ENCODE data around the gene NTRK1.

NTRK1 gene

GRCh38 chr1:156899956-156900718, 39.5 kb downstream of the NTRK1 start:
- H3K27me3 ChIP-seq (replicated peaks; ENCODE audit: control insufficient read depth, insufficient read depth, low read length) = peaks cover 1% of the 10 kb centered on the region; the same call in 1 of the 2 replicates
- H3K4me3 ChIP-seq (replicated peaks; ENCODE audit: low read depth, low read length) = no peak overlapping the region
- TF ChIP-seq, protein P1, sequence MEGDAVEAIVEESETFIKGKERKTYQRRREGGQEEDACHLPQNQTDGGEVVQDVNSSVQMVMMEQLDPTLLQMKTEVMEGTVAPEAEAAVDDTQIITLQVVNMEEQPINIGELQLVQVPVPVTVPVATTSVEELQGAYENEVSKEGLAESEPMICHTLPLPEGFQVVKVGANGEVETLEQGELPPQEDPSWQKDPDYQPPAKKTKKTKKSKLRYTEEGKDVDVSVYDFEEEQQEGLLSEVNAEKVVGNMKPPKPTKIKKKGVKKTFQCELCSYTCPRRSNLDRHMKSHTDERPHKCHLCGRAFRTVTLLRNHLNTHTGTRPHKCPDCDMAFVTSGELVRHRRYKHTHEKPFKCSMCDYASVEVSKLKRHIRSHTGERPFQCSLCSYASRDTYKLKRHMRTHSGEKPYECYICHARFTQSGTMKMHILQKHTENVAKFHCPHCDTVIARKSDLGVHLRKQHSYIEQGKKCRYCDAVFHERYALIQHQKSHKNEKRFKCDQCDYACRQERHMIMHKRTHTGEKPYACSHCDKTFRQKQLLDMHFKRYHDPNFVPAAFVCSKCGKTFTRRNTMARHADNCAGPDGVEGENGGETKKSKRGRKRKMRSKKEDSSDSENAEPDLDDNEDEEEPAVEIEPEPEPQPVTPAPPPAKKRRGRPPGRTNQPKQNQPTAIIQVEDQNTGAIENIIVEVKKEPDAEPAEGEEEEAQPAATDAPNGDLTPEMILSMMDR (IDR thresholded peaks at IDR 0.05; ENCODE audit: insufficient read depth, low read length, poor library complexity, severe bottlenecking) = no peak
- DNase-seq (ENCODE audit: extremely low read depth, insufficient read length) = no peak
- H3K36me3 ChIP-seq (ENCODE audit: control insufficient read depth, insufficient read depth, low read length) = no peaks in the 10 kb centered on the region

- Histone ChIP-seq H3K27me3 (replicated peaks; ENCODE audit: control insufficient read depth, insufficient read depth, low read length) (peaks cover 1% of the 10 kb centered on the region; the same call in 1 of the 2 replicates), H3K4me3 (replicated peaks; ENCODE audit: low read depth, low read length) (no peak overlapping the region), H3K36me3 (ENCODE audit: control insufficient read depth, insufficient read depth, low read length) (no peaks in the 10 kb centered on the region)
- TF ChIP-seq, protein P1 (IDR thresholded peaks at IDR 0.05; ENCODE audit: insufficient read depth, low read length, poor library complexity, severe bottlenecking) = no peak
- DNase-seq (ENCODE audit: extremely low read depth, insufficient read length) = no peak
Measured at GRCh38 chr1:156900896-156901589, 40.4 kb downstream of the NTRK1 start.

- no peak overlapping the region for H3K4me3 ChIP-seq (replicated peaks; ENCODE audit: low read depth, low read length)
- peaks cover 1% of the 10 kb centered on the region; the same call in 1 of the 2 replicates for H3K27me3 ChIP-seq (replicated peaks; ENCODE audit: control insufficient read depth, insufficient read depth, low read length)
- TF ChIP-seq, protein P1 (IDR thresholded peaks at IDR 0.05; ENCODE audit: insufficient read depth, low read length, poor library complexity, severe bottlenecking) = no peak
- no peak for DNase-seq (ENCODE audit: extremely low read depth, insufficient read length)
- no peaks in the 10 kb centered on the region for H3K36me3 ChIP-seq (ENCODE audit: control insufficient read depth, insufficient read depth, low read length)
Measured at GRCh38 chr1:156901590-156901900, 40.9 kb downstream of the NTRK1 start.

DNA sequence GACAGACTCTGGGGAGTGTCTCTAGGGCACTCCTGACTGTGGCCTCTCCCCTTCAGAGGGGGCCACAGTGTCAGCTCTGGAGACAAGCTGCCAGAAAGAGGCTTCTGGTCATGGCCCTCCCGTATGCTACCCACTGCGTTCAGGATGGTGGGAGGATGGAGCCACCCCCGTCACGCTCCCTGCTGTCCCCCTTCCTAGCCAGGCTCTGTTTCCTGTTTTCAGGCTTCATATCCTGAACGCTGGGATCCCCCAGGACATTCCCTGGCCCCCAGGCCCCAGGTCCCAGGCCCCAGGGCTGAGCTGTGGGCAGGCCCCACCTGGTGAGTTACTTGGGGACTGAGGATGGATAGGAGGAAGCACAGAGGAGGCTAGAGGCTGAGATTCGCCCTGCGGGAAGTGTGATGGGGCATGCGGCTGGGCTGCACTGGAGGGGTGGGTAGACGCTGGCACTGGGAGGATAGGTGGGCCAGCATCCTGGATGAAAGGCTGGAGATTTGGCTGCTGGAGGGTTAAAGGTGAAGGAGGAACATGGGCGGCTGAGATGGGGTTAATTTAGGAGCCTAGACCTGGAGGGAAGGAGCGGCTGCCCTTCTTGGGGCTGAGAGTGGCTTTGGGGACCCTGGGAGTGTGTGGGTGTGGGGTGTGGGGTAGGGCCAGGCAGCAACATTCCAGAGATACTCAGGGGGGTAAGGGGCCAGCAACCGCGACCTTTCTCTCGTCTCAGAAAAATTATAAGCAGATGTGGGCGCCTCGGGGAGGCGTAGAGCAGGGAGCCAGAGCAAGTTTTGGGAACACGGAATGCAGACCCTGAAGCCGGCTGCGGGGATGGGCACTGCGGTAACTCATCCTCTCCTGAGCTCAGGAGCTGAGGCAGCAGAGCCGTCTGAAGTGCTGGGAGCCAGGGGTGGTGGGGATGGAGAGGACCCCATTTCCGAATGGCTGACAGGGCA, 41.6 kb downstream of the NTRK1 start:
- TF ChIP-seq, protein P1 (IDR thresholded peaks at IDR 0.05; ENCODE audit: insufficient read depth, low read length, poor library complexity, severe bottlenecking) = no peak
- no peak for DNase-seq (ENCODE audit: extremely low read depth, insufficient read length)
- Histone ChIP-seq H3K27me3 (replicated peaks; ENCODE audit: control insufficient read depth, insufficient read depth, low read length) (peaks cover 1% of the 10 kb centered on the region; the same call in 1 of the 2 replicates), H3K36me3 (ENCODE audit: control insufficient read depth, insufficient read depth, low read length) (no peaks in the 10 kb centered on the region), H3K4me3 (replicated peaks; ENCODE audit: low read depth, low read length) (no peak overlapping the region)

GRCh38 chr1:156903328-156904091, 42.8 kb downstream of the NTRK1 start:
- no peak overlapping the region for H3K4me3 ChIP-seq (replicated peaks; ENCODE audit: low read depth, low read length)

More at GRCh38 chr1:156903328-156904091, 42.8 kb downstream of the NTRK1 start:
- DNase-seq (ENCODE audit: extremely low read depth, insufficient read length) = no peak
- TF ChIP-seq, protein P1 (IDR thresholded peaks at IDR 0.05; ENCODE audit: insufficient read depth, low read length, poor library complexity, severe bottlenecking) = no peak
- Histone ChIP-seq H3K36me3 (ENCODE audit: control insufficient read depth, insufficient read depth, low read length) (no peaks in the 10 kb centered on the region), H3K27me3 (replicated peaks; ENCODE audit: control insufficient read depth, insufficient read depth, low read length) (peaks cover 1% of the 10 kb centered on the region; the same call in 1 of the 2 replicates)

Measured in GM06990 (cell line).